Measurements from ENCODE around the gene ARL3. TPM values are rescaled to one million over a fixed set of nuclear protein-coding genes. Genes with fewer than 3 reads are reported as not detected.

The ARL3 gene
- total RNA-seq, 1 experiment from 2014 or later, result 16.5 TPM

- Histone ChIP-seq H4K8ac (replicated peaks; ENCODE audit: insufficient read length, low read depth, low read length) (no peak overlapping the region), H3K4me1 (ENCODE audit: insufficient read depth, low read length) (no peaks in the 10 kb centered on the region), H4K20me1 (ENCODE audit: control insufficient read depth, insufficient read depth, insufficient read length) (no peaks in the 10 kb centered on the region), H3K4me2 (ENCODE audit: insufficient read depth, insufficient read length, low read length) (no peak overlapping the region), H4K91ac (ENCODE audit: insufficient read length, low read depth, low read length) (no peak overlapping the region), H3K9me3 (ENCODE audit: control insufficient read depth, low read depth, low read length) (no peaks in the 10 kb centered on the region), H3K79me2 (ENCODE audit: insufficient read depth, low read length) (no peaks in the 10 kb centered on the region), H2BK5ac (ENCODE audit: insufficient read length, low read length) (no peak overlapping the region), H3K27ac (ENCODE audit: insufficient read length, low read depth, low read length) (no peak overlapping the region), H2BK120ac (ENCODE audit: low read depth, low read length, poor library complexity, severe bottlenecking) (no peak overlapping the region), H3K23me2 (ENCODE audit: insufficient read length, low read depth, low read length, poor library complexity, severe bottlenecking) (no peaks in the 10 kb centered on the region), H3K9ac (ENCODE audit: extremely low read depth, insufficient read length, low read length) (no peak overlapping the region), H3K56ac (ENCODE audit: insufficient read length, low read depth, low read length) (no peak overlapping the region), H3K14ac (ENCODE audit: insufficient read depth, low read length) (no peak overlapping the region), H3K18ac (ENCODE audit: insufficient read length, low read depth, low read length) (no peak overlapping the region), H3K79me1 (ENCODE audit: insufficient read depth, low read depth, low read length, poor library complexity, severe bottlenecking) (peaks cover 2% of the 10 kb centered on the region), H3T11ph (ENCODE audit: low read length) (no peak overlapping the region), H3K4ac (ENCODE audit: low read depth, low read length) (no peak overlapping the region), H4K5ac (ENCODE audit: insufficient read length, low read depth, low read length) (no peak overlapping the region), H2AK5ac (ENCODE audit: insufficient read length, low read length) (no peak overlapping the region), H2AFZ (ENCODE audit: low read length) (no peak overlapping the region), H3K27me3 (ENCODE audit: insufficient read depth, low read length) (no peaks in the 10 kb centered on the region), H3K23ac (ENCODE audit: insufficient read length, low read depth, low read length) (no peak overlapping the region), H2BK15ac (ENCODE audit: low read depth, low read length) (no peak overlapping the region), H2BK20ac (ENCODE audit: low read depth, low read length, poor library complexity, severe bottlenecking) (no peak overlapping the region), H2BK12ac (ENCODE audit: insufficient read length, low read depth, low read length) (no peak overlapping the region)
- Mint-ChIP-seq H3K4me1 (peaks cover 0 to 3% of the 10 kb centered on the region in 2 experiments; a peak in 1 of 4 replicates), H3K36me3 (ENCODE audit: insufficient read depth in 1 of 3, low read depth in 3 of 3) (peaks cover 17 to 35% (median 31%) of the 10 kb centered on the region in 3 experiments), H3K27me3 (ENCODE audit: low read depth) (no peaks in the 10 kb centered on the region), H3K27ac (no peak overlapping the region), H3K9me3 (no peaks in the 10 kb centered on the region; a peak in 1 of 5 replicates), H3K4me3 (no peak overlapping the region)
- no peak for TF ChIP-seq CTCF (conservative IDR thresholded peaks at IDR 0.05)
- DNase-seq, result no peak
- no CpG with 5 or more reads among the region's 3 CpGs for WGBS (ENCODE audit: extremely low coverage, insufficient read length, low lambda C conversion rate)
Measured at GRCh38 chr10:102701272-102701671, 12.9 kb downstream of the ARL3 start.
